Measurements from ENCODE around the gene GAMT. TPM values are rescaled to one million over a fixed set of nuclear protein-coding genes. Genes with fewer than 3 reads are reported as not detected.
A peak's percentile ranks its signal among the peaks of the same experiment; 100 is the strongest.

Gene GAMT
- total RNA-seq, 1 experiment from 2014 or later: 27.3 TPM

DNA sequence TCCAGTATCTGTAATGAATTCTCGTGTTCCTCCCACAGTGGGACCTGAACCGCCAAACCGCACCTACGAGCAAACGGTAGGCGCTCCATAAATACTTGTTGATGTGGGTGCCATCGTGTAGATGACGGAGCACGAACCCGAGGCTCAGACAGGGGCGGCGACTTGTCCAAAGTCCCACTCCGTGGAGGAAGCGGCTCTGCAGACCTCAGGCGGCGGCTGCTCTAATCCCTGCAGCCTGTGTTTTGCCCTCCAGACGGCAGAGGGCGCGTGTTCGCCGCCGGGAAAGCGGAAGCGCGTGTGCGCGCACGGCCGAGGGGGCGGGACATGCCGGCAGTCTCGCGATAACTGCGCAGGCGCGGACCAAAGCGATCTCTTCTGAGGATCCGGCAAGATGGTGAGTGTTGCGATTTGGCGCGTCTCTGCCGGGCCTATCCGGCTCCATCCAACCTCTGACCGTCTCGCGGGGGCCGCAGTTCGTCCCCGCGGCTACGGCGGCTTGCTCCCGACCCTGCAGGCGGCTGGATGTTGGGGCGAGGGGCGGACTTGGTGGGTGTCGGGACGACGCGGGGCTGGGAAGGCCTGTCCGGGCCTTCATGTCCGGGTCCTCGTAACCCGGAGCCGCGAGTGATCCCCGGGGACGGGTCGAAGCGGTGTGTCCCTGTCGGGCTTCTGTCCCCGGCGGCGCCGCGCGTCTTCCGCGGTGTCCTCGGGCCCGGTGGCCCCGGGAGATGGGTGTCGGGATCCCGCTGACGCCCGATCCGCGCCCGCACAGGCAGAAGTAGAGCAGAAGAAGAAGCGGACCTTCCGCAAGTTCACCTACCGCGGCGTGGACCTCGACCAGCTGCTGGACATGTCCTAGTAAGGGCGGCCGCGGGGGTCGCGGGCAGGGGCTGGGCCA lies 36.9 kb upstream of the GAMT start, which contains the start of gene RPS15:
Gene RPS15, plus strand, starts transcription at position 362 of the 898 bp plus-strand sequence. Its CDS starts 30 bp downstream, at position 392.
- Histone ChIP-seq H3K27me3 (ENCODE audit: insufficient read depth, low read depth) (no peaks in the 10 kb centered on the region), H3K9me2 (ENCODE audit: insufficient read depth) (no peaks in the 10 kb centered on the region), H3K4me3 (peak within 1 kb of the TSS; percentile 76), H3K36me3 (ENCODE audit: low read depth) (peaks cover 10% of the 10 kb centered on the region), H3K9me3 (ENCODE audit: insufficient read depth, low read depth) (no peaks in the 10 kb centered on the region), H3K4me1 (replicated peaks; ENCODE audit: insufficient read depth) (peaks cover 9% of the 10 kb centered on the region), H3K79me2 (ENCODE audit: low read depth) (peaks cover 40% of the 10 kb centered on the region), H4K20me1 (ENCODE audit: insufficient read depth) (peaks cover 39% of the 10 kb centered on the region), H3F3A (ENCODE audit: insufficient read depth, low read depth) (peaks cover 65% of the 10 kb centered on the region), H3K27ac (peak within 1 kb of the TSS; percentile 89), H3K4me2 (peak within 1 kb of the TSS; percentile 90), H2AFZ (0 out of 2 replicates have a peak within 1 kb of the TSS, but pooled peaks have one; percentile 68)
- POLR2A ChIA-PET (ENCODE audit: unreplicated experiment): interaction anchor here (0.6 kb wide), 1 partner anchor 53 kb away, joined by 4 read pairs; the partner anchor contains the start of gene REEP6
- TSS peak; percentile 60 for BruUV-seq (replicated peaks)
- CTCF ChIA-PET: no interaction called here
- intact Hi-C loops (cut with micrococcal nuclease; ENCODE audit: unreplicated experiment): loop anchor here (1.0 kb wide), 1 partner anchor 30 kb away; no protein-coding TSS in a partner anchor
- peak; percentile 77 to 85 for DNase-seq
- TF ChIP-seq, protein P1, sequence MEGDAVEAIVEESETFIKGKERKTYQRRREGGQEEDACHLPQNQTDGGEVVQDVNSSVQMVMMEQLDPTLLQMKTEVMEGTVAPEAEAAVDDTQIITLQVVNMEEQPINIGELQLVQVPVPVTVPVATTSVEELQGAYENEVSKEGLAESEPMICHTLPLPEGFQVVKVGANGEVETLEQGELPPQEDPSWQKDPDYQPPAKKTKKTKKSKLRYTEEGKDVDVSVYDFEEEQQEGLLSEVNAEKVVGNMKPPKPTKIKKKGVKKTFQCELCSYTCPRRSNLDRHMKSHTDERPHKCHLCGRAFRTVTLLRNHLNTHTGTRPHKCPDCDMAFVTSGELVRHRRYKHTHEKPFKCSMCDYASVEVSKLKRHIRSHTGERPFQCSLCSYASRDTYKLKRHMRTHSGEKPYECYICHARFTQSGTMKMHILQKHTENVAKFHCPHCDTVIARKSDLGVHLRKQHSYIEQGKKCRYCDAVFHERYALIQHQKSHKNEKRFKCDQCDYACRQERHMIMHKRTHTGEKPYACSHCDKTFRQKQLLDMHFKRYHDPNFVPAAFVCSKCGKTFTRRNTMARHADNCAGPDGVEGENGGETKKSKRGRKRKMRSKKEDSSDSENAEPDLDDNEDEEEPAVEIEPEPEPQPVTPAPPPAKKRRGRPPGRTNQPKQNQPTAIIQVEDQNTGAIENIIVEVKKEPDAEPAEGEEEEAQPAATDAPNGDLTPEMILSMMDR (conservative IDR thresholded peaks at IDR 0.05): peak; percentile 75
- no peak for TF ChIP-seq EZH2 (IDR thresholded peaks at IDR 0.05; ENCODE audit: low read depth)

DNA sequence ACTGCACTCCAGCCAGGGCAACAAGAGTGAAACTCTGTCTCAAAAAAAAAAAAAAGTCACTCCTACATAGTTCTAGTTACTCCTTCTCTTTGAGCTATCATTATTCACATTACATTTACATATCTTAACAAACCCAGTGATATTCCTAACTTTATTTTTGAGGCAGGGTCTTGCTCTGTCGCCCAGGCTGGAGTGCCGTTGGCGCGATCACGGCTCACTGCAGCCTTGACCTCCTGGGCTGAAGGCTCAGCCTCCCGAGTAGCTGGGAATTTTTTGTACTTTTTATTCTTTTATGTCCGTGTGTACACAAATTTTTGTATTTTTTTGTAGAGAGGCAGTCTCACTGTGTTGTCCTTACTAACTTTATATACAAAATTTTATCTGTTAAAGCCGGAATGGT lies 36.3 kb upstream of the GAMT start:
- no peak overlapping the region for H2AFZ ChIP-seq

More for the DNA sequence above, 36.3 kb upstream of the GAMT start:
- CTCF ChIA-PET: no interaction called here
- Histone ChIP-seq H3K36me3 (ENCODE audit: low read depth) (peaks cover 10% of the 10 kb centered on the region), H3F3A (ENCODE audit: insufficient read depth, low read depth) (peaks cover 58% of the 10 kb centered on the region), H4K20me1 (ENCODE audit: insufficient read depth) (peaks cover 36% of the 10 kb centered on the region), H3K79me2 (ENCODE audit: low read depth) (peaks cover 40% of the 10 kb centered on the region), H3K9me2 (ENCODE audit: insufficient read depth) (no peaks in the 10 kb centered on the region), H3K27ac (peak overlapping the region; percentile 89; the same call in 1 of the 2 replicates), H3K4me3 (no peak overlapping the region), H3K9me3 (ENCODE audit: insufficient read depth, low read depth) (no peaks in the 10 kb centered on the region), H3K4me1 (replicated peaks; ENCODE audit: insufficient read depth) (peaks cover 9% of the 10 kb centered on the region), H3K27me3 (ENCODE audit: insufficient read depth, low read depth) (no peaks in the 10 kb centered on the region), H3K4me2 (peak overlapping the region; percentile 22; the same call in 1 of the 2 replicates)
- POLR2A ChIA-PET (ENCODE audit: unreplicated experiment): interaction anchor here (0.6 kb wide), 1 partner anchor 53 kb away, joined by 4 read pairs; the partner anchor contains the start of gene REEP6
- no TSS peak for BruUV-seq (replicated peaks)
- intact Hi-C loops (cut with micrococcal nuclease; ENCODE audit: unreplicated experiment): loop anchor here (1.0 kb wide), 1 partner anchor 29 kb away; no protein-coding TSS in a partner anchor
- TF ChIP-seq, protein P1 (conservative IDR thresholded peaks at IDR 0.05): no peak
- no peak for TF ChIP-seq EZH2 (IDR thresholded peaks at IDR 0.05; ENCODE audit: low read depth)
- no peak for DNase-seq

Measured in PC-9 (cell line).